ENCODE measurements around the gene GNLY. TPM values are rescaled to one million over a fixed set of nuclear protein-coding genes. Genes with fewer than 3 reads are reported as not detected.

GNLY gene
- total RNA-seq, 2 donors from 2014 or later = not detected

DNA sequence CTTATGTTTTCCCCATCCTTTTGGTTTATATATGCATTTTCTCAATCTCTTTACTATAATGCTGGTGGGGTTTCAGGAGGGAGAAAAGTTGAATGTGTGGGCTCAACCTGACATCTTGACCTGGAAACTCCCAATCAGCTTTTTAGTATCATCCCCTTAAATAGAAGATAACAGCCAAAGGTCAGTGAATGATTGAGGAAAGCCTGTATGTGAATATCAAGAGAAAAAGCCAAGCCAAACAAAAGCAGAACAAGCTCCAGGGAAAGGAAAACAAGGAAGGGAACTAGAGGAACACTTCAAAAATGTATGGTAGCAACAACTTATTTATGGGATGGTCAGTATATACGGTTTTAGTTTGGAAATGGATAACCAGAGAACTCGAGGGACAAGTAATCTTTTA lies 31.3 kb downstream of the GNLY start:
- Mint-ChIP-seq H3K27ac (no peak overlapping the region), H3K27me3 (ENCODE audit: insufficient read depth) (peaks cover 23% of the 10 kb centered on the region), H3K4me1 (peaks cover 7% of the 10 kb centered on the region), H3K36me3 (ENCODE audit: low read depth) (no peaks in the 10 kb centered on the region), H3K4me3 (no peak overlapping the region), H3K9me3 (peaks cover 4% of the 10 kb centered on the region)
- no peak overlapping the region for H3K4me3 ChIP-seq (ENCODE audit: low read length)
- TF ChIP-seq, protein P1, sequence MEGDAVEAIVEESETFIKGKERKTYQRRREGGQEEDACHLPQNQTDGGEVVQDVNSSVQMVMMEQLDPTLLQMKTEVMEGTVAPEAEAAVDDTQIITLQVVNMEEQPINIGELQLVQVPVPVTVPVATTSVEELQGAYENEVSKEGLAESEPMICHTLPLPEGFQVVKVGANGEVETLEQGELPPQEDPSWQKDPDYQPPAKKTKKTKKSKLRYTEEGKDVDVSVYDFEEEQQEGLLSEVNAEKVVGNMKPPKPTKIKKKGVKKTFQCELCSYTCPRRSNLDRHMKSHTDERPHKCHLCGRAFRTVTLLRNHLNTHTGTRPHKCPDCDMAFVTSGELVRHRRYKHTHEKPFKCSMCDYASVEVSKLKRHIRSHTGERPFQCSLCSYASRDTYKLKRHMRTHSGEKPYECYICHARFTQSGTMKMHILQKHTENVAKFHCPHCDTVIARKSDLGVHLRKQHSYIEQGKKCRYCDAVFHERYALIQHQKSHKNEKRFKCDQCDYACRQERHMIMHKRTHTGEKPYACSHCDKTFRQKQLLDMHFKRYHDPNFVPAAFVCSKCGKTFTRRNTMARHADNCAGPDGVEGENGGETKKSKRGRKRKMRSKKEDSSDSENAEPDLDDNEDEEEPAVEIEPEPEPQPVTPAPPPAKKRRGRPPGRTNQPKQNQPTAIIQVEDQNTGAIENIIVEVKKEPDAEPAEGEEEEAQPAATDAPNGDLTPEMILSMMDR (conservative IDR thresholded peaks at IDR 0.05) = no peak
- H3K27me3 ChIP-seq (ENCODE audit: control insufficient read depth, insufficient read depth, low read length, poor library complexity, severe bottlenecking) = peaks cover 24% of the 10 kb centered on the region
- 78% methylated on average over 2 of the region's 2 CpGs; no CpG with 5 or more reads in 1 of the 2 experiments for WGBS, 2 experiments (ENCODE audit: insufficient coverage in 1 of 2, insufficient read length in 1 of 2)
- H3K9me3 ChIP-seq (ENCODE audit: control insufficient read depth, low read length) = peaks cover 7% of the 10 kb centered on the region
- no peak overlapping the region for H3K27ac ChIP-seq (ENCODE audit: low read depth, low read length)
- no peaks in the 10 kb centered on the region for H3K4me1 ChIP-seq (ENCODE audit: control insufficient read depth, insufficient read depth, low read length)
- DNase-seq = no peak
- no peaks in the 10 kb centered on the region for H3K36me3 ChIP-seq (ENCODE audit: control insufficient read depth, insufficient read depth, low read length)
- no peak overlapping the region for H3K9ac ChIP-seq (ENCODE audit: extremely low read depth, low read length, poor library complexity, severe bottlenecking)

DNA sequence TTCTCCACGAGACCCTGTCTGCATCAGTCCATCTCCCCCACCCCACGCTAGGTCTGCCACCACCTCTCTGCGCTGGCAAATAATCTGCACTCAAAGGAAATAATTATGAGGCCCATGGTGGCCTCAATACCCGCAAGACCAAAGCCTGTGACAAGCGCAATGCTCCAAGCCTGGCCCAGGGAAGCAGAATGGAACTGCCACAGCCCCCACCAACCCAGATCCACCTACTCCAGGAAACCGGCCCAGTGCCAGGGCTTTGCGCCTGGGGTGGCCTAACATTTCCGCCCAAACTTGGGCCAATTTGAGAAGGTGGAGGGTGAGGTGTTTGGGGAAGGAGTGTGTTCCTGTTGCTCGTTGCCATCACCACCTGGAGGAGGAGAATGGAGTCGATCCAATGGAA lies 33.6 kb downstream of the GNLY start:
- no peak overlapping the region for H3K27ac ChIP-seq (ENCODE audit: low read depth, low read length)
- 91 to 92% methylated on average over 4 to 10 of the region's 10 CpGs for WGBS, 2 experiments (ENCODE audit: insufficient coverage in 1 of 2, insufficient read length in 1 of 2)
- no peaks in the 10 kb centered on the region for H3K4me1 ChIP-seq (ENCODE audit: control insufficient read depth, insufficient read depth, low read length)
- no peaks in the 10 kb centered on the region for H3K9me3 Mint-ChIP-seq
- no peak for DNase-seq
- no peaks in the 10 kb centered on the region for H3K9me3 ChIP-seq (ENCODE audit: control insufficient read depth, low read length)
- peaks cover 24% of the 10 kb centered on the region for H3K27me3 ChIP-seq (ENCODE audit: control insufficient read depth, insufficient read depth, low read length, poor library complexity, severe bottlenecking)
- H3K9ac ChIP-seq (ENCODE audit: extremely low read depth, low read length, poor library complexity, severe bottlenecking) = no peak overlapping the region
- H3K27ac Mint-ChIP-seq = no peak overlapping the region
- no peaks in the 10 kb centered on the region for H3K36me3 Mint-ChIP-seq (ENCODE audit: low read depth)
- TF ChIP-seq, protein P1 (conservative IDR thresholded peaks at IDR 0.05) = no peak
- no peak overlapping the region for H3K4me3 ChIP-seq (ENCODE audit: low read length)
- H3K4me1 Mint-ChIP-seq = peaks cover 7% of the 10 kb centered on the region
- H3K36me3 ChIP-seq (ENCODE audit: control insufficient read depth, insufficient read depth, low read length) = no peaks in the 10 kb centered on the region
- no peak overlapping the region for H3K4me3 Mint-ChIP-seq
- H3K27me3 Mint-ChIP-seq (ENCODE audit: insufficient read depth) = peaks cover 21% of the 10 kb centered on the region

GRCh38 chr2:85728342-85728741 lies 34.2 kb downstream of the GNLY start:
- Histone ChIP-seq H3K27ac (ENCODE audit: low read depth, low read length) (no peak overlapping the region), H3K4me1 (ENCODE audit: control insufficient read depth, insufficient read depth, low read length) (no peaks in the 10 kb centered on the region), H3K9ac (ENCODE audit: extremely low read depth, low read length, poor library complexity, severe bottlenecking) (no peak overlapping the region), H3K9me3 (ENCODE audit: control insufficient read depth, low read length) (no peaks in the 10 kb centered on the region), H3K27me3 (ENCODE audit: control insufficient read depth, insufficient read depth, low read length, poor library complexity, severe bottlenecking) (peaks cover 24% of the 10 kb centered on the region), H3K4me3 (ENCODE audit: low read length) (no peak overlapping the region), H3K36me3 (ENCODE audit: control insufficient read depth, insufficient read depth, low read length) (no peaks in the 10 kb centered on the region)
- DNase-seq = no peak
- Mint-ChIP-seq H3K4me3 (no peak overlapping the region), H3K27ac (no peak overlapping the region), H3K36me3 (ENCODE audit: low read depth) (no peaks in the 10 kb centered on the region), H3K27me3 (ENCODE audit: insufficient read depth) (peaks cover 24% of the 10 kb centered on the region), H3K9me3 (no peaks in the 10 kb centered on the region), H3K4me1 (peaks cover 7% of the 10 kb centered on the region)
- WGBS, 2 experiments (ENCODE audit: insufficient coverage in 1 of 2, insufficient read length in 1 of 2) = 92 to 100% methylated on average over 1 to 5 of the region's 5 CpGs
- TF ChIP-seq, protein P1 (conservative IDR thresholded peaks at IDR 0.05) = no peak

Data from endodermal cell (in vitro differentiated cells).